Measurements from ENCODE around the gene ACACA.
A peak's percentile ranks its signal among the peaks of the same experiment; 100 is the strongest.

The ACACA gene

DNA sequence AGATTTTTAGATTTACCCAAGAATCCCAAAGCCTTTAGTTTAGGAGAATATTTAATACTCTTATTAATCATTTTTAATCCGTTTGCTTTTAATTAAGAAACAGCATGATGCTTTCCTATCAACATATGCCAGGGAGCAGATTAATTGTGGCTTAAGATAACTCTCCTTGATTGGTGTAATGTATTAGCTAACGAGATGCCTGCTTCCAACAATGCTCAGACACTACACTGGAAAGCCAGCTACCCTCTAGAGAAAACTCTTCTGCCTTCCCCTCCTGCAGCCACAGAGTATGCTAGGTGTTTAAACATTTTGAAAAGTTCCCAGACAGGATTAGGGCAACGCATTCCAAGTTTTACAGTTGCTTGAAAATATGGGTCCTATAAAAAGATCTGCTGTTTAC lies 315.7 kb downstream of the ACACA start:
- TF ChIP-seq, protein P1, sequence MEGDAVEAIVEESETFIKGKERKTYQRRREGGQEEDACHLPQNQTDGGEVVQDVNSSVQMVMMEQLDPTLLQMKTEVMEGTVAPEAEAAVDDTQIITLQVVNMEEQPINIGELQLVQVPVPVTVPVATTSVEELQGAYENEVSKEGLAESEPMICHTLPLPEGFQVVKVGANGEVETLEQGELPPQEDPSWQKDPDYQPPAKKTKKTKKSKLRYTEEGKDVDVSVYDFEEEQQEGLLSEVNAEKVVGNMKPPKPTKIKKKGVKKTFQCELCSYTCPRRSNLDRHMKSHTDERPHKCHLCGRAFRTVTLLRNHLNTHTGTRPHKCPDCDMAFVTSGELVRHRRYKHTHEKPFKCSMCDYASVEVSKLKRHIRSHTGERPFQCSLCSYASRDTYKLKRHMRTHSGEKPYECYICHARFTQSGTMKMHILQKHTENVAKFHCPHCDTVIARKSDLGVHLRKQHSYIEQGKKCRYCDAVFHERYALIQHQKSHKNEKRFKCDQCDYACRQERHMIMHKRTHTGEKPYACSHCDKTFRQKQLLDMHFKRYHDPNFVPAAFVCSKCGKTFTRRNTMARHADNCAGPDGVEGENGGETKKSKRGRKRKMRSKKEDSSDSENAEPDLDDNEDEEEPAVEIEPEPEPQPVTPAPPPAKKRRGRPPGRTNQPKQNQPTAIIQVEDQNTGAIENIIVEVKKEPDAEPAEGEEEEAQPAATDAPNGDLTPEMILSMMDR (IDR thresholded peaks at IDR 0.05; ENCODE audit: insufficient read depth, low read depth, low read length, missing control alignments), result no peak

DNA sequence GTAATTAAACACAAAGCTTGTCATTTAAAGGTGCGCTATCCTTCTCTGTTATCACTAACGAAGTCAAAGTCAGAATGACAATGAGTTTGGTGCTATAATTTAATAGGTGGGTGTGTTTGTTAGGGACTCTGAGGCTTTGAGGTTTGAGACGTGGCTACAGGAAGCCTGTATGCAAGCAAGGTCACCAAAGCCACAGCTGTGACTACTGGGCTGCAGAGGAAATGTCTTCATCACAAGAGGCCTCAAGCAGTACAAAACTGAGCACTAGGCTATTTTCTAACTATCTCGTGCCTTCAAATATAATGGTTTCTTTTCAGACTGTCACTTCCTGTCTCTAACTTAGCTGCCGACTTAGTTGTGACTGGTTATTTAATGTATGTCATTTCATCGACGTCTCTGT lies 316.7 kb downstream of the ACACA start:
- DNase-seq (ENCODE audit: low read depth), result peak; percentile 45
- no peak overlapping the region for H3K4me3 ChIP-seq (ENCODE audit: low read depth, low read length)
- TF ChIP-seq, protein P1 (IDR thresholded peaks at IDR 0.05; ENCODE audit: insufficient read depth, low read depth, low read length, missing control alignments), result no peak

More for the DNA sequence above, 315.7 kb downstream of the ACACA start:
- no peak for DNase-seq (ENCODE audit: low read depth)
- H3K4me3 ChIP-seq (ENCODE audit: low read depth, low read length), result no peak overlapping the region

DNA sequence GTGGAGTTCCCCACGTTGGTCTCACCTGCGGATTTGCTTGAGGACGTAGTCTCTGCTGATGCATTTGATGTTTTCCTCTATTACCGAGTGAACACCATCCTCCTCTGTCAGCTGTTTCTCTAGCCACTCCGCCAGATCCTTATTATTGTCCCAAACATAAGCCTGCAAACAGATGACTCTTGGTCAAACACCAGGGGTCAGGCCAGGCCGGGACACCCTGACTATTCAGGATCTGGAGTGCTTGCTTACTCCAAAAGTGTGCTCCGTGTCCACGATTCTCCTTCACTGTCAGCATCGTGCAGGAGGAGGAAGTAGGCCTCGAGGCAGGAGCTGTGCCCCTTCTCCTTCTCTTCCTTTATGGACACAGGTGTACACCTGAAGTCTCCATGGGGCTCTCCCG lies 317.7 kb downstream of the ACACA start:
- TF ChIP-seq, protein P1 (IDR thresholded peaks at IDR 0.05; ENCODE audit: insufficient read depth, low read depth, low read length, missing control alignments), result no peak
- DNase-seq (ENCODE audit: low read depth), result no peak
- H3K4me3 ChIP-seq (ENCODE audit: low read depth, low read length), result no peak overlapping the region

DNA sequence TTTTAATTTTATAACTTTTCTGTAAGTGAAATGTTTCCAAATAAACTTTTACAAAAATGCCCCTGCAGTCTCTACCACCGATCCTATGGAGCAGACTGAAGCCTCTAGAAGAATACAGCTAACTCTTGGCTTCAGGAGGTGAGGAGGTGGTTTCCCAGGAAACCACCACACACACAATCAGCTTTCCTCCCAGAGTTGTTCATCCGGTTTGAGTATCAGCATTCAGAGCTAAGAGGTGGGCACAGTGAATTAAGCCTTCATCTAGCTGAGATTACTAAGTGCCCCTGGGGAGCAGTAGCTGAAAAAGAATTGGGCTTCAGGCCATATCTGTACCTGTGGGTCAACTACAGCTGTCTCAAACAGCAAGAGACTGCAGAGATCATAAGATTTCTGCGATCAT lies 318.2 kb downstream of the ACACA start:
- no peak overlapping the region for H3K4me3 ChIP-seq (ENCODE audit: low read depth, low read length)
- no peak for DNase-seq (ENCODE audit: low read depth)
- TF ChIP-seq, protein P1 (IDR thresholded peaks at IDR 0.05; ENCODE audit: insufficient read depth, low read depth, low read length, missing control alignments), result no peak

DNA sequence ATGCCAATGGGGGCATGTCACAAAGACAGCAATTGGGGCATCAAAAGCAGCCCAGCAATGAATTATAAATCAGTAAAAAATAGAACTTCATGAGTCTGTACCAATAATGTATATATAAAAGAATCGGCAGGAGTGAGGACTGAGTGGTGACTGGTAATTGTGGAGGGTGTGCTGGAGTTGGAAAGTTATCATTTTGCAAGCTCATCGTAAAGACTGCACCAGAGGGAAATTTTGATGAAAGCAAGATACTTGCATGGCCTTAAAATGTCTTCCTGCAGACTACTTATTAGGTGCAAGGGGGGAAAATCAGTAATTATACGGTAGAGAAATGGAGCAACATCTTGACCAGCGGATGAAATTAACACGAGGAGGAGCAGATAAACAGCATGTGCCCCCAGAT lies 319.0 kb downstream of the ACACA start:
- TF ChIP-seq, protein P1 (IDR thresholded peaks at IDR 0.05; ENCODE audit: insufficient read depth, low read depth, low read length, missing control alignments), result no peak

DNA sequence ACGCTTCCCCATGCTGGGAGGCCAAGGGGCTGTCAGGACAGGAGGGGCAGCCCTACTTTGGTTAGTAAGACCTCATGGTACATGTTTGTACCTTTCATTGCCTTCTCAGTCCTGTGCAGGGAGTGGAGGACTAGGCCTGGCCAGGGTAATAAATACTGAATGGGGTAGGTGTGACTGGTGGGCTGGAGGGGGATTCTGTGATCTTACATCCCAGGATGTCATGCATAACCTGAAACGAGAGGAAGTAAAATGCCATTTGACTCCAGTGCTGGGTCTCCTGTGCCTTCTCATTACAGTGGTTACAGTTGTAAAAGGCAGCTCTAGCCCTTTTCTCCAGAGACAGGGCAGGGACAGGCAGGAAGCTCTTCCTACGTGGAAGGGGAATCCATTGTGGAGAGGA lies 319.7 kb downstream of the ACACA start:
- DNase-seq (ENCODE audit: low read depth), result no peak
- TF ChIP-seq, protein P1 (IDR thresholded peaks at IDR 0.05; ENCODE audit: insufficient read depth, low read depth, low read length, missing control alignments), result no peak
- no peak overlapping the region for H3K4me3 ChIP-seq (ENCODE audit: low read depth, low read length)

More for the DNA sequence above, 319.0 kb downstream of the ACACA start:
- no peak for DNase-seq (ENCODE audit: low read depth)
- H3K4me3 ChIP-seq (ENCODE audit: low read depth, low read length), result no peak overlapping the region

DNA sequence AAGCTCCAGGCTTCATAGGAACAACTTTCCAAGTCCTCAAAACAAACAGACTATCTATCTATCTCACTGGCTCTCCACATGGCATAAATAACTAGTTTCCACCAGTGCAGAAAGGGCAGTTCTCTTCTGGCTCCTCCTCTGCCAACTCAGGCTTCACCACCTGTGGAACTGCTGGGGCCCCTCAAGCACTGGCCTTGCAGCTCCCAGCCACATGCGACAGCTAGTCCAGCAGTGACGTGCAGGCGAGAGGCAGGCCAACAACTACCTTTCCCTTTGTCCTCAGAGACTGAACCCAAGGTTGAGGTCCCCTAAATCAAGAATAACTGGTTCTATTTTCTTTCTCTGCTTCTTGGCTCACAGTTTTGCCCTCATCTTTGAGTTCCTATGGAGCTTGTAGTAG lies 320.3 kb downstream of the ACACA start:
- TF ChIP-seq, protein P1 (IDR thresholded peaks at IDR 0.05; ENCODE audit: insufficient read depth, low read depth, low read length, missing control alignments), result no peak
- DNase-seq (ENCODE audit: low read depth), result no peak

More for the DNA sequence above, 320.3 kb downstream of the ACACA start:
- no peak overlapping the region for H3K4me3 ChIP-seq (ENCODE audit: low read depth, low read length)
